Thyroid gland (tissue), 4 donors: ENCODE data around the gene PLEKHG7.

ENCODE experiments used
- POLR2A ChIP-seq, 2 donors: fragments of 450-650 bp; IDR thresholded peaks; one replicate each; pipeline ENCODE4 v1.6.1; 2017; ENCODE audit warnings: antibody characterized with exemption in 2 of 2, mild to moderate bottlenecking in 2 of 2, moderate library complexity in 1 of 2
- TF ChIP-seq, protein P1 (sequence below), 6 experiments: fragments of 200-600 bp in 3 of 6; fragments of 450-650 bp in 3 of 6; sonication (generic) in 3 of 6; IDR thresholded peaks; one replicate each; pipeline ENCODE4 v1.5.1; 2016 to 2019; ENCODE audit warnings: antibody characterized with exemption in 6 of 6, mild to moderate bottlenecking in 2 of 6, inconsistent platforms in 1 of 6, moderate library complexity in 1 of 6

DNA sequence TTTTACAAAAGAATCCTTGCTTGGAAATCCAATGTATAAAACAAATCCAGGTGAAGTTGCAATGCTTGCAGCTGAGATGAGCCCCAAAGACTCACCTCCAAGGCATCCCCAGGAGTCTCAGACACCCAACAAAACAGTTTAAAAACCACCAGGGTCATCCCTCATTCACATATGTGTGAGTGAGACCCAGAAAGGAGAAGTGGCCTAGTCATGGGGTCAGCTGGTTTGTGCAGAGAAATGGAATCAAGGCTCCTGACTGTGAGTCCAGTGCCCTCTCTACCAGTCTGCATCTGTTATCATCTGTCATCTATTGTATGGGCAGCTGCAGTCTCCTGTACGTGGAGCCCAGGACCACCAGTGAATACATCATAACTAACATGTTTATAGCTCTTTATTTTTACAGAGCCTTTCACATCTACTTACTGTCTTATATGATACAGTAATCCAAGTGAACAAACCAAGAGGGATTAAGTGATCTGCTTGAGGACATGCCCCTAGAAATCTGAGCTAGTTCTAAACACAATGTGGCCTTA lies 27.1 kb downstream of the PLEKHG7 start:
- TF ChIP-seq, protein P1, sequence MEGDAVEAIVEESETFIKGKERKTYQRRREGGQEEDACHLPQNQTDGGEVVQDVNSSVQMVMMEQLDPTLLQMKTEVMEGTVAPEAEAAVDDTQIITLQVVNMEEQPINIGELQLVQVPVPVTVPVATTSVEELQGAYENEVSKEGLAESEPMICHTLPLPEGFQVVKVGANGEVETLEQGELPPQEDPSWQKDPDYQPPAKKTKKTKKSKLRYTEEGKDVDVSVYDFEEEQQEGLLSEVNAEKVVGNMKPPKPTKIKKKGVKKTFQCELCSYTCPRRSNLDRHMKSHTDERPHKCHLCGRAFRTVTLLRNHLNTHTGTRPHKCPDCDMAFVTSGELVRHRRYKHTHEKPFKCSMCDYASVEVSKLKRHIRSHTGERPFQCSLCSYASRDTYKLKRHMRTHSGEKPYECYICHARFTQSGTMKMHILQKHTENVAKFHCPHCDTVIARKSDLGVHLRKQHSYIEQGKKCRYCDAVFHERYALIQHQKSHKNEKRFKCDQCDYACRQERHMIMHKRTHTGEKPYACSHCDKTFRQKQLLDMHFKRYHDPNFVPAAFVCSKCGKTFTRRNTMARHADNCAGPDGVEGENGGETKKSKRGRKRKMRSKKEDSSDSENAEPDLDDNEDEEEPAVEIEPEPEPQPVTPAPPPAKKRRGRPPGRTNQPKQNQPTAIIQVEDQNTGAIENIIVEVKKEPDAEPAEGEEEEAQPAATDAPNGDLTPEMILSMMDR (IDR thresholded peaks at IDR 0.05) = no peak
- TF ChIP-seq POLR2A (IDR thresholded peaks at IDR 0.05) = no peak
